ENCODE data around the gene MKNK2. TPM values are rescaled to one million over a fixed set of nuclear protein-coding genes. Genes with fewer than 3 reads are reported as not detected.
"Not testable (repeated sequence)": the region's sequence is repeated elsewhere in the genome, so short reads cannot be mapped to it uniquely, and the experiment has no call there.

MKNK2 gene
- total and polyA plus RNA-seq, 2 donors (not counting 1 experiment from before 2014, with no cell fraction given): 24.7 to 409 TPM

GRCh38 chr19:1990230-1991017 lies 60.6 kb downstream of the MKNK2 start:
- H3K4me3 ChIP-seq (replicated peaks in 1 of 4; ENCODE audit: control extremely low read depth in 1 of 4, insufficient read depth in 1 of 4, low read depth in 3 of 4, low read length in 4 of 4): no peak overlapping the region
- no peaks in the 10 kb centered on the region for H3K9me3 ChIP-seq (ENCODE audit: control insufficient read depth, insufficient read depth, low read depth, low read length)
- no peak for DNase-seq (ENCODE audit: low read depth in 2 of 2)
- H3K9ac ChIP-seq (ENCODE audit: insufficient read depth, low read length): no peak overlapping the region
- no peak overlapping the region for H3K27ac ChIP-seq (ENCODE audit: insufficient read depth, low read length)
- no peaks in the 10 kb centered on the region for H3K79me2 ChIP-seq (ENCODE audit: control insufficient read depth, insufficient read depth, low read length)
- H3K27me3 ChIP-seq (ENCODE audit: control insufficient read depth, insufficient read depth, low read length): no peaks in the 10 kb centered on the region
- H3K4me2 ChIP-seq (ENCODE audit: extremely low read depth, insufficient read depth, low read length): no peak overlapping the region
- peaks cover 40% of the 10 kb centered on the region for H3K36me3 ChIP-seq (ENCODE audit: control insufficient read depth, insufficient read depth, low read length)
- H3K4me1 ChIP-seq (ENCODE audit: control insufficient read depth, extremely low read depth, insufficient read depth, low read length): no peaks in the 10 kb centered on the region
- TF ChIP-seq CTCF (conservative IDR thresholded peaks at IDR 0.05 in 1 of 2, IDR thresholded peaks at IDR 0.05 in 1 of 2; ENCODE audit: low read depth in 1 of 2, low read length in 2 of 2) (no peak), EZH2 (IDR thresholded peaks at IDR 0.05; ENCODE audit: low read length, missing control alignments) (no peak)
- H4K20me1 ChIP-seq (ENCODE audit: control insufficient read depth, extremely low read depth, insufficient read depth, low read length): no peaks in the 10 kb centered on the region
- no peak overlapping the region for H2AFZ ChIP-seq (ENCODE audit: low read length)

- Histone ChIP-seq H4K20me1 (ENCODE audit: control insufficient read depth, extremely low read depth, insufficient read depth, low read length) (no peaks in the 10 kb centered on the region), H3K36me3 (ENCODE audit: control insufficient read depth, insufficient read depth, low read length) (peaks cover 40% of the 10 kb centered on the region), H3K27me3 (ENCODE audit: control insufficient read depth, insufficient read depth, low read length) (no peaks in the 10 kb centered on the region), H3K9me3 (ENCODE audit: control insufficient read depth, insufficient read depth, low read depth, low read length) (no peaks in the 10 kb centered on the region), H3K4me1 (ENCODE audit: control insufficient read depth, extremely low read depth, insufficient read depth, low read length) (no peaks in the 10 kb centered on the region), H3K4me2 (ENCODE audit: extremely low read depth, insufficient read depth, low read length) (no peak overlapping the region), H3K4me3 (replicated peaks in 1 of 4; ENCODE audit: control extremely low read depth in 1 of 4, insufficient read depth in 1 of 4, low read depth in 3 of 4, low read length in 4 of 4) (no peak overlapping the region), H2AFZ (ENCODE audit: low read length) (no peak overlapping the region), H3K79me2 (ENCODE audit: control insufficient read depth, insufficient read depth, low read length) (no peaks in the 10 kb centered on the region), H3K9ac (ENCODE audit: insufficient read depth, low read length) (no peak overlapping the region), H3K27ac (ENCODE audit: insufficient read depth, low read length) (no peak overlapping the region)
- no peak for DNase-seq (ENCODE audit: low read depth in 2 of 2)
- TF ChIP-seq CTCF (conservative IDR thresholded peaks at IDR 0.05 in 1 of 2, IDR thresholded peaks at IDR 0.05 in 1 of 2; ENCODE audit: low read depth in 1 of 2, low read length in 2 of 2) (no peak), EZH2 (IDR thresholded peaks at IDR 0.05; ENCODE audit: low read length, missing control alignments) (no peak)
Measured at GRCh38 chr19:1989513-1990229, 61.4 kb downstream of the MKNK2 start.

GRCh38 chr19:1988464-1988863 lies 62.6 kb downstream of the MKNK2 start:
- not testable (repeated sequence) for H4K20me1 ChIP-seq (ENCODE audit: control insufficient read depth, extremely low read depth, insufficient read depth, low read length); H3K4me1 ChIP-seq (ENCODE audit: control insufficient read depth, extremely low read depth, insufficient read depth, low read length); H3K4me3 ChIP-seq (replicated peaks in 1 of 4; ENCODE audit: control extremely low read depth in 1 of 4, insufficient read depth in 1 of 4, low read depth in 3 of 4, low read length in 4 of 4); H3K9me3 ChIP-seq (ENCODE audit: control insufficient read depth, insufficient read depth, low read depth, low read length); DNase-seq (ENCODE audit: low read depth in 2 of 2); H2AFZ ChIP-seq (ENCODE audit: low read length); H3K27ac ChIP-seq (ENCODE audit: insufficient read depth, low read length); H3K27me3 ChIP-seq (ENCODE audit: control insufficient read depth, insufficient read depth, low read length); H3K9ac ChIP-seq (ENCODE audit: insufficient read depth, low read length); H3K79me2 ChIP-seq (ENCODE audit: control insufficient read depth, insufficient read depth, low read length); H3K4me2 ChIP-seq (ENCODE audit: extremely low read depth, insufficient read depth, low read length)
- peaks cover 39% of the 10 kb centered on the region for H3K36me3 ChIP-seq (ENCODE audit: control insufficient read depth, insufficient read depth, low read length)

Other genes starting within 250 kb of the MKNK2 start
- gene ATP8B3, start 239.0 kb downstream of the MKNK2 start, total RNA-seq: 1.3 and 3.0 TPM in 2 replicates
- 2.3 and 3.5 TPM in 2 replicates for gene ATP8B3, start 239.0 kb downstream of the MKNK2 start, polyA plus RNA-seq
- gene REXO1, start 202.8 kb downstream of the MKNK2 start, total RNA-seq: 4.1 and 6.8 TPM in 2 replicates
- gene REXO1, start 202.8 kb downstream of the MKNK2 start, polyA plus RNA-seq: 6.1 and 12.0 TPM in 2 replicates
- gene KLF16, start 187.7 kb downstream of the MKNK2 start, total RNA-seq: 3.9 and 6.9 TPM in 2 replicates
- gene KLF16, start 187.7 kb downstream of the MKNK2 start, polyA plus RNA-seq: 4.2 and 5.0 TPM in 2 replicates
- 59.1 and 74.5 TPM in 2 replicates for gene ABHD17A, start 165.7 kb downstream of the MKNK2 start, total RNA-seq
- 23.0 and 25.8 TPM in 2 replicates for gene ABHD17A, start 165.7 kb downstream of the MKNK2 start, polyA plus RNA-seq
- gene ADAT3, start 145.8 kb downstream of the MKNK2 start, total RNA-seq: 1.5 and 1.7 TPM in 2 replicates
- 0.42 and 0.61 TPM in 2 replicates for gene ADAT3, start 145.8 kb downstream of the MKNK2 start, polyA plus RNA-seq
- 22.1 and 29.7 TPM in 2 replicates for gene SCAMP4, start 145.8 kb downstream of the MKNK2 start, total RNA-seq
- 16.9 and 21.2 TPM in 2 replicates for gene SCAMP4, start 145.8 kb downstream of the MKNK2 start, polyA plus RNA-seq
- 50.1 and 58.6 TPM in 2 replicates for gene CSNK1G2, start 110.1 kb downstream of the MKNK2 start, total RNA-seq
- gene CSNK1G2, start 110.1 kb downstream of the MKNK2 start, polyA plus RNA-seq: 21.2 and 22.5 TPM in 2 replicates
- gene BTBD2, start 35.5 kb downstream of the MKNK2 start, total RNA-seq: 54.7 and 70.2 TPM in 2 replicates
- 14.0 and 19.1 TPM in 2 replicates for gene BTBD2, start 35.5 kb downstream of the MKNK2 start, polyA plus RNA-seq
- gene MOB3A, start 45.1 kb upstream of the MKNK2 start, total RNA-seq: 12.8 and 17.2 TPM in 2 replicates
- 34.8 and 37.5 TPM in 2 replicates for gene MOB3A, start 45.1 kb upstream of the MKNK2 start, polyA plus RNA-seq
- gene IZUMO4, start 45.7 kb upstream of the MKNK2 start, total RNA-seq: 0.26 and 1.3 TPM in 2 replicates
- gene IZUMO4, start 45.7 kb upstream of the MKNK2 start, polyA plus RNA-seq: 0.56 and 0.77 TPM in 2 replicates
- gene AP3D1, start 100.3 kb upstream of the MKNK2 start, total RNA-seq: 88.9 and 99.9 TPM in 2 replicates
- 68.0 and 103 TPM in 2 replicates for gene AP3D1, start 100.3 kb upstream of the MKNK2 start, polyA plus RNA-seq
- gene DOT1L, start 112.7 kb upstream of the MKNK2 start, total RNA-seq: 2.8 and 3.1 TPM in 2 replicates
- gene DOT1L, start 112.7 kb upstream of the MKNK2 start, polyA plus RNA-seq: 5.4 and 7.3 TPM in 2 replicates
- gene PLEKHJ1, start 185.1 kb upstream of the MKNK2 start, total RNA-seq: 46.0 and 61.3 TPM in 2 replicates
- gene PLEKHJ1, start 185.1 kb upstream of the MKNK2 start, polyA plus RNA-seq: 34.9 and 41.3 TPM in 2 replicates
- 23.1 and 31.5 TPM in 2 replicates for gene SF3A2, start 185.6 kb upstream of the MKNK2 start, total RNA-seq
- gene SF3A2, start 185.6 kb upstream of the MKNK2 start, polyA plus RNA-seq: 11.1 and 14.8 TPM in 2 replicates
- 0.26 and 0.33 TPM in 2 replicates for gene AMH, start 198.1 kb upstream of the MKNK2 start, total RNA-seq
- gene AMH, start 198.1 kb upstream of the MKNK2 start, polyA plus RNA-seq: 0.03 and 0.07 TPM in 2 replicates
- not detected in 2 replicates for gene JSRP1, start 205.2 kb upstream of the MKNK2 start, total RNA-seq
- not detected in 2 replicates for gene JSRP1, start 205.2 kb upstream of the MKNK2 start, polyA plus RNA-seq
- not detected in 2 replicates for gene PEAK3, start 230.9 kb upstream of the MKNK2 start, total RNA-seq
- gene PEAK3, start 230.9 kb upstream of the MKNK2 start, polyA plus RNA-seq: not detected in 2 replicates

Measured in fibroblast of lung (primary cell).